Muscle of leg (tissue), 11 donors: ENCODE data around the gene SIRT2. TPM values are rescaled to one million over a fixed set of nuclear protein-coding genes. Genes with fewer than 3 reads are reported as not detected.
A peak's percentile ranks its signal among the peaks of the same experiment; 100 is the strongest.

Experiments used
- DNase-seq: peaks from one replicate; pipeline ENCODE4 v3.0.0; 2013
- H3K27ac ChIP-seq: one replicate; pipeline ENCODE4 v1.5.1; 2013; ENCODE audit warnings: mild to moderate bottlenecking, low read length, control low read depth
- H3K27me3 ChIP-seq: one replicate; pipeline ENCODE4 v1.6.1; 2013; ENCODE audit warnings: low read length; ENCODE audit not compliant: control insufficient read depth, insufficient read depth
- H3K36me3 ChIP-seq: one replicate; pipeline ENCODE4 v1.6.1; 2013; ENCODE audit warnings: low read length; ENCODE audit not compliant: control insufficient read depth, insufficient read depth
- H3K4me1 ChIP-seq: one replicate; pipeline ENCODE4 v1.6.1; 2013; ENCODE audit warnings: low read length; ENCODE audit not compliant: control insufficient read depth, insufficient read depth
- H3K4me3 ChIP-seq: one replicate; pipeline ENCODE4 v1.5.1; 2013; ENCODE audit warnings: low read length, control low read depth
- H3K9me3 ChIP-seq: replicated peaks from 2 replicates; pipeline ENCODE4 v1.6.1; 2013; ENCODE audit warnings: low read depth, low read length; ENCODE audit not compliant: control insufficient read depth
- WGBS: methylation state at CpG from one replicate; pipeline ENCODE4 v1.1.5; 2013; ENCODE audit warnings: missing lambda C conversion rate; ENCODE audit not compliant: insufficient coverage; 5-methylcytosine and 5-hydroxymethylcytosine counted together
- polyA plus RNA-seq, 8 donors: library from polyadenylated mRNA; unstranded; fragments of 120-200 nt; gene quantifications; one replicate each; pipeline versions ENCODE4 v1.2.1 to v1.2.3, GENCODE V29; 2013; ENCODE audit warnings: inconsistent platforms in 1 of 8, low replicate concordance in 1 of 8; ENCODE audit not compliant: insufficient read length in 8 of 8, insufficient read depth in 1 of 8
- total RNA-seq: library from RNA; stranded (reverse); fragments of 120-200 nt; gene quantifications from one replicate; pipeline ENCODE4 v1.2.4, GENCODE V29; 2013

The SIRT2 gene
- total and polyA plus RNA-seq, 9 donors, result 92.7 to 129 (median 106) TPM

- peak overlapping the region; percentile 59 for H3K4me3 ChIP-seq
- 9% methylated on average over 11 of the region's 22 CpGs for WGBS
- no peaks in the 10 kb centered on the region for H3K9me3 ChIP-seq
- H3K36me3 ChIP-seq, result peaks cover 44% of the 10 kb centered on the region
- DNase-seq, result peak; percentile 59
- peaks cover 50% of the 10 kb centered on the region for H3K4me1 ChIP-seq
- H3K27me3 ChIP-seq, result no peaks in the 10 kb centered on the region
- H3K27ac ChIP-seq, result peak overlapping the region; percentile 90
Observed at GRCh38 chr19:38848299-38849146, 50.9 kb downstream of the SIRT2 start.

- peaks cover 68% of the 10 kb centered on the region for H3K36me3 ChIP-seq
- H3K9me3 ChIP-seq, result no peaks in the 10 kb centered on the region
- no peaks in the 10 kb centered on the region for H3K27me3 ChIP-seq
- H3K4me1 ChIP-seq, result peaks cover 43% of the 10 kb centered on the region
- H3K27ac ChIP-seq, result peak overlapping the region; percentile 3
- DNase-seq, result no peak
- WGBS, result 80% methylated on average over 1 of the region's 2 CpGs
- H3K4me3 ChIP-seq, result no peak overlapping the region
Observed at GRCh38 chr19:38846097-38846496, 53.3 kb downstream of the SIRT2 start.

GRCh38 chr19:38845374-38846024 lies 53.9 kb downstream of the SIRT2 start:
- no peaks in the 10 kb centered on the region for H3K9me3 ChIP-seq
- H3K36me3 ChIP-seq, result peaks cover 74% of the 10 kb centered on the region
- H3K4me1 ChIP-seq, result peaks cover 44% of the 10 kb centered on the region
- H3K27me3 ChIP-seq, result no peaks in the 10 kb centered on the region
- H3K27ac ChIP-seq, result peak overlapping the region; percentile 42
- DNase-seq, result no peak
- WGBS, result 80% methylated on average over 7 of the region's 14 CpGs
- H3K4me3 ChIP-seq, result no peak overlapping the region

GRCh38 chr19:38844093-38844686 lies 55.2 kb downstream of the SIRT2 start:
- Histone ChIP-seq H3K4me1 (peaks cover 48% of the 10 kb centered on the region), H3K9me3 (no peaks in the 10 kb centered on the region), H3K4me3 (no peak overlapping the region), H3K27ac (peak overlapping the region; percentile 3), H3K36me3 (peaks cover 87% of the 10 kb centered on the region), H3K27me3 (no peaks in the 10 kb centered on the region)
- 94% methylated on average over 11 of the region's 11 CpGs for WGBS
- no peak for DNase-seq

DNA sequence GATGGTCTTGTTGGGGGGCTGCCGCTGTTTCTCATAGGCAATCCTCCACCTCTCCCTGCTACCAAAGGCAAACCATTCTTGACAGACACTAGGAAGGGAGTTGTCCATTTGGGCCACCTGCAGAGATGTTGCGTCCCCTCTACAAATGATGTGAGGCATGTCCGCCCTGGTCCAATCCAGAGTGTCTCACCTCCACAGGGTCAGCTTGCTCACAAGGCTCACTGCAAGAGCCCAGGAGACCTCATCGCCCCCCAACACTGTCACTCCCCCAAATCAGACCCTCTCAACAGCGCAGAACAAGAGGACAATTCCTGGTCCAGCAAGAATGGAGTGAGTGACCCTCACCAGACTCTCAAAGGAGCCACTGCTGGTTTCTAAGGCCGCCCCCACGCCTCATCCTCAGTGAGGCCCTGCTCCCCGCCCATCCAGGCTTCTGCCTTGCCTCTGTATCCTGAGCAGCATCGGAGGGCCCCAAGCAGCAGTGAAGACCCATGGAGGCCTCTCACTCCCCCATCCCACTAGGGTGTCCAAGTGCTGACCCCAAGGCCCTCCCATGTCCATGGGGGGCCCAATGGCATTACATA lies 56.2 kb downstream of the SIRT2 start:
- no peaks in the 10 kb centered on the region for H3K27me3 ChIP-seq
- H3K36me3 ChIP-seq, result peaks cover 96% of the 10 kb centered on the region
- no peaks in the 10 kb centered on the region for H3K9me3 ChIP-seq
- peaks cover 41% of the 10 kb centered on the region for H3K4me1 ChIP-seq
- no peak overlapping the region for H3K4me3 ChIP-seq
- H3K27ac ChIP-seq, result no peak overlapping the region
- WGBS, result 85% methylated on average over 6 of the region's 9 CpGs
- DNase-seq, result no peak

GRCh38 chr19:38842439-38843174 lies 56.8 kb downstream of the SIRT2 start:
- Histone ChIP-seq H3K4me1 (peaks cover 35% of the 10 kb centered on the region), H3K4me3 (no peak overlapping the region), H3K27ac (no peak overlapping the region)

DNA sequence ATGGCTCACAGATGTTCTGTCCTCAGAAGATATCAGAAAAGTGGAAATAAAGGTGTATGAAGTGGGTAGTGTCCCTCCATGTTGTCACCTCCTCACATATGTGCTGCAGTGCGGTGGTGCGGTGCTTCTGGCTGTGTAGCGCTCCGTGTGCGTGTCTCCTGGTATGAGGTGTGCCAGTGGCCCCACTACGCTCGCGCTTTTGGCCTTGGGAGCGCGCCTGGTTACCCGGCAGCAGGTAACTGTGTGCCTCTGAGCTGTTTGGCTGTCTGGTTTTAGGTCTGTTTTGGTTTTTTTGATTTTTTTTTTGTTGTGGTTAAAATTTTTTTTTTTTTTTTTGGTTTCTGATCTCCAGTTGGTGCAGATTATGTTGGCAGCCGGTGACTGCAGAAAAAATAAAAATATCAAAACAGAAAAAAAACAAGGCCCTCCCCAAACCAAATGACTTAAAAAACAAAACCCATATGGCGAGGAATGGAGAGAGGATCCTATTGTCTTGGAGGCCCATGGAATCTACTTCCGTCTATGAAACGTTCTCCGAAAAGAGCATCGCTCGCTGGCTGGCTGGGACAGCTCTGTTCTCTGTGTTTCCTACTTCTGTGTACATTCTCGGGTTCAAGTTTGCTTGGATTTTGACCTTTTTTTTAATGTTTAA lies 57.5 kb downstream of the SIRT2 start:
- no peaks in the 10 kb centered on the region for H3K27me3 ChIP-seq
- H3K27ac ChIP-seq, result peak overlapping the region; percentile 84
- 99% methylated on average over 11 of the region's 19 CpGs for WGBS
- H3K4me3 ChIP-seq, result no peak overlapping the region
- H3K4me1 ChIP-seq, result peaks cover 29% of the 10 kb centered on the region
- H3K9me3 ChIP-seq, result no peaks in the 10 kb centered on the region
- no peak for DNase-seq
- peaks cover 100% of the 10 kb centered on the region for H3K36me3 ChIP-seq

More at GRCh38 chr19:38842439-38843174, 56.8 kb downstream of the SIRT2 start:
- no peaks in the 10 kb centered on the region for H3K27me3 ChIP-seq
- 95% methylated on average over 4 of the region's 17 CpGs for whole genome bisulfite sequencing
- H3K36me3 ChIP-seq, result peaks cover 100% of the 10 kb centered on the region
- DNase-seq, result no peak
- no peaks in the 10 kb centered on the region for H3K9me3 ChIP-seq

DNA sequence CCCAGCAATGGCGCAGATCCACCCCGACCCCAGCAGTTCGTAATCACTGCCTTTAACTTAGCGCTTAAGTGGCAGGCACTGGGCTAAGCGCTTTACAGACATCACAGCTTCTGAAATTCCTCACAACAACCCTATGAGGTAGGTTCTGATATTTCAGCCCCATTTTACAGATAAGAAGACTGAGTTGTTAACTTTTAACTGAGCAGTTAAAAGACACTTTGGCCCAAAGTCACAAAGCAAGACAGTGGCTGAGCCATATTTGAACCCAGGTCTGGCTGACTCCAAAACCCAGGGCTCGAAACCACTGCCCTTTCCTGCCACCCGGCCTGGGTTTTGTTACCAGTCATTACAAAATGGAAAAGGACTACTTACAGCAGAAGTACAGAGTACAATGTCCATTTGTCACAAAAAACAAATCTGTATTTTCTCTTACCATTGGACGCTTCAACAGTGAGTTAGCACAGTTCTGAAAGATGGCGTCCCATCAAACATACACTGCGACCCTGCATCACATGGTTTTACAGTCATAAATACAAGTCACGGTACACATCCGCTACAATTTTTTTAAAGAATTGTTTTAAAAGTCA lies 58.1 kb downstream of the SIRT2 start:
- peaks cover 100% of the 10 kb centered on the region for H3K36me3 ChIP-seq
- H3K4me3 ChIP-seq, result no peak overlapping the region
- H3K4me1 ChIP-seq, result peaks cover 28% of the 10 kb centered on the region

GRCh38 chr19:38840583-38840968 lies 58.8 kb downstream of the SIRT2 start:
- H3K9me3 ChIP-seq, result no peaks in the 10 kb centered on the region
- DNase-seq, result peak; percentile 68
- 72% methylated on average over 4 of the region's 5 CpGs for WGBS
- H3K27ac ChIP-seq, result peak overlapping the region; percentile 84
- H3K4me3 ChIP-seq, result no peak overlapping the region
- peaks cover 27% of the 10 kb centered on the region for H3K4me1 ChIP-seq
- H3K36me3 ChIP-seq, result peaks cover 100% of the 10 kb centered on the region
- no peaks in the 10 kb centered on the region for H3K27me3 ChIP-seq

More for the DNA sequence above, 58.1 kb downstream of the SIRT2 start:
- H3K27me3 ChIP-seq, result no peaks in the 10 kb centered on the region
- 85% methylated on average over 6 of the region's 12 CpGs for WGBS
- no peak for DNase-seq
- no peaks in the 10 kb centered on the region for H3K9me3 ChIP-seq
- peak overlapping the region; percentile 84 for H3K27ac ChIP-seq
